Stimulated activated memory B cell treated with anti-CD40 and anti-IgM and Interleukin-4, amounts not matched to agents 10 μg/mL and 1 μg/mL and 100 μg/mL, for 72 hours (primary cell): ENCODE data around the gene ZNF74.

ENCODE experiments used
- ATAC-seq: fragments of 150-1000 bp; cut with Tn5 transposase; 2 replicates; pipeline ENCODE4 v1.10.0; 2021
- H3K27ac Mint-ChIP-seq: one replicate; pipeline ENCODE4 v1.8.0; 2022; ENCODE audit warnings: mild to moderate bottlenecking, mixed read lengths
- H3K27me3 Mint-ChIP-seq: one replicate; pipeline ENCODE4 v1.8.0; 2022; ENCODE audit warnings: mixed read lengths
- H3K36me3 Mint-ChIP-seq: one replicate; pipeline ENCODE4 v1.8.0; 2022; ENCODE audit warnings: mixed read lengths
- H3K4me1 Mint-ChIP-seq: one replicate; pipeline ENCODE4 v1.8.0; 2022; ENCODE audit warnings: mixed read lengths
- H3K4me3 Mint-ChIP-seq: one replicate; pipeline ENCODE4 v1.8.0; 2022; ENCODE audit warnings: mild to moderate bottlenecking, moderate library complexity, mixed read lengths
- H3K9me3 Mint-ChIP-seq: one replicate; pipeline ENCODE4 v1.8.0; 2022; ENCODE audit warnings: mixed read lengths

ZNF74 gene

GRCh38 chr22:20418211-20418788 lies 24.3 kb downstream of the ZNF74 start:
- H3K27ac Mint-ChIP-seq: no peak overlapping the region
- no peaks in the 10 kb centered on the region for H3K36me3 Mint-ChIP-seq
- peaks cover 2% of the 10 kb centered on the region for H3K27me3 Mint-ChIP-seq
- H3K4me3 Mint-ChIP-seq: peak overlapping the region; percentile 65
- peaks cover 6% of the 10 kb centered on the region for H3K4me1 Mint-ChIP-seq
- ATAC-seq: peak; percentile 83
- no peaks in the 10 kb centered on the region for H3K9me3 Mint-ChIP-seq

GRCh38 chr22:20419664-20419951 lies 25.7 kb downstream of the ZNF74 start:
- H3K27ac Mint-ChIP-seq: no peak overlapping the region
- H3K4me3 Mint-ChIP-seq: no peak overlapping the region
- peaks cover 6% of the 10 kb centered on the region for H3K4me1 Mint-ChIP-seq
- no peaks in the 10 kb centered on the region for H3K9me3 Mint-ChIP-seq
- no peak for ATAC-seq
- H3K36me3 Mint-ChIP-seq: no peaks in the 10 kb centered on the region
- peaks cover 15% of the 10 kb centered on the region for H3K27me3 Mint-ChIP-seq

- H3K4me1 Mint-ChIP-seq: peaks cover 12% of the 10 kb centered on the region
- peaks cover 22% of the 10 kb centered on the region for H3K27me3 Mint-ChIP-seq
- H3K36me3 Mint-ChIP-seq: no peaks in the 10 kb centered on the region
- H3K9me3 Mint-ChIP-seq: no peaks in the 10 kb centered on the region
- no peak overlapping the region for H3K27ac Mint-ChIP-seq
- ATAC-seq: no peak
- H3K4me3 Mint-ChIP-seq: no peak overlapping the region
Observed at GRCh38 chr22:20420157-20420842, 26.3 kb downstream of the ZNF74 start.

GRCh38 chr22:20421507-20421874 lies 27.5 kb downstream of the ZNF74 start:
- H3K36me3 Mint-ChIP-seq: no peaks in the 10 kb centered on the region
- H3K4me3 Mint-ChIP-seq: no peak overlapping the region
- peaks cover 26% of the 10 kb centered on the region for H3K27me3 Mint-ChIP-seq
- no peaks in the 10 kb centered on the region for H3K9me3 Mint-ChIP-seq
- no peak overlapping the region for H3K27ac Mint-ChIP-seq
- no peak for ATAC-seq
- peaks cover 12% of the 10 kb centered on the region for H3K4me1 Mint-ChIP-seq

GRCh38 chr22:20422271-20423007 lies 28.5 kb downstream of the ZNF74 start:
- H3K27me3 Mint-ChIP-seq: peaks cover 36% of the 10 kb centered on the region
- H3K4me3 Mint-ChIP-seq: no peak overlapping the region
- no peaks in the 10 kb centered on the region for H3K9me3 Mint-ChIP-seq
- no peaks in the 10 kb centered on the region for H3K36me3 Mint-ChIP-seq
- peaks cover 12% of the 10 kb centered on the region for H3K4me1 Mint-ChIP-seq
- no peak for ATAC-seq
- H3K27ac Mint-ChIP-seq: no peak overlapping the region

- Mint-ChIP-seq H3K4me1 (peaks cover 8% of the 10 kb centered on the region), H3K27ac (no peak overlapping the region), H3K4me3 (no peak overlapping the region), H3K9me3 (no peaks in the 10 kb centered on the region), H3K36me3 (no peaks in the 10 kb centered on the region), H3K27me3 (peaks cover 44% of the 10 kb centered on the region)
- no peak for ATAC-seq
Observed at GRCh38 chr22:20423008-20423905, 29.3 kb downstream of the ZNF74 start.

GRCh38 chr22:20423906-20424551 lies 30.1 kb downstream of the ZNF74 start:
- H3K27ac Mint-ChIP-seq: no peak overlapping the region

GRCh38 chr22:20424568-20424931 lies 30.6 kb downstream of the ZNF74 start:
- no peaks in the 10 kb centered on the region for H3K9me3 Mint-ChIP-seq
- H3K27me3 Mint-ChIP-seq: peaks cover 56% of the 10 kb centered on the region
- peaks cover 13% of the 10 kb centered on the region for H3K4me1 Mint-ChIP-seq
- H3K4me3 Mint-ChIP-seq: no peak overlapping the region
- no peak overlapping the region for H3K27ac Mint-ChIP-seq
- H3K36me3 Mint-ChIP-seq: no peaks in the 10 kb centered on the region
- no peak for ATAC-seq

More at GRCh38 chr22:20423906-20424551, 30.1 kb downstream of the ZNF74 start:
- ATAC-seq: no peak
- H3K4me3 Mint-ChIP-seq: no peak overlapping the region
- H3K4me1 Mint-ChIP-seq: peaks cover 10% of the 10 kb centered on the region
- H3K27me3 Mint-ChIP-seq: peaks cover 51% of the 10 kb centered on the region
- no peaks in the 10 kb centered on the region for H3K9me3 Mint-ChIP-seq
- no peaks in the 10 kb centered on the region for H3K36me3 Mint-ChIP-seq

- peaks cover 56% of the 10 kb centered on the region for H3K27me3 Mint-ChIP-seq
- H3K27ac Mint-ChIP-seq: no peak overlapping the region
- no peak for ATAC-seq
- H3K9me3 Mint-ChIP-seq: no peaks in the 10 kb centered on the region
- H3K36me3 Mint-ChIP-seq: no peaks in the 10 kb centered on the region
- peaks cover 13% of the 10 kb centered on the region for H3K4me1 Mint-ChIP-seq
- H3K4me3 Mint-ChIP-seq: peak overlapping the region; percentile 71
Observed at GRCh38 chr22:20424932-20425565, 31.1 kb downstream of the ZNF74 start.

- Mint-ChIP-seq H3K4me3 (no peak overlapping the region), H3K27me3 (peaks cover 56% of the 10 kb centered on the region), H3K9me3 (no peaks in the 10 kb centered on the region), H3K36me3 (no peaks in the 10 kb centered on the region), H3K4me1 (peaks cover 13% of the 10 kb centered on the region), H3K27ac (no peak overlapping the region)
- no peak for ATAC-seq
Observed at GRCh38 chr22:20425566-20426258, 31.8 kb downstream of the ZNF74 start.

- no peak overlapping the region for H3K4me3 Mint-ChIP-seq
- H3K9me3 Mint-ChIP-seq: no peaks in the 10 kb centered on the region
- ATAC-seq: no peak
- peaks cover 56% of the 10 kb centered on the region for H3K27me3 Mint-ChIP-seq
- H3K4me1 Mint-ChIP-seq: peaks cover 13% of the 10 kb centered on the region
- H3K27ac Mint-ChIP-seq: no peak overlapping the region
- H3K36me3 Mint-ChIP-seq: no peaks in the 10 kb centered on the region
Observed at GRCh38 chr22:20426259-20426615, 32.3 kb downstream of the ZNF74 start.

GRCh38 chr22:20427104-20427944 lies 33.4 kb downstream of the ZNF74 start:
- no peak for ATAC-seq
- H3K27ac Mint-ChIP-seq: no peak overlapping the region
- no peaks in the 10 kb centered on the region for H3K36me3 Mint-ChIP-seq
- H3K4me3 Mint-ChIP-seq: no peak overlapping the region
- H3K4me1 Mint-ChIP-seq: peaks cover 18% of the 10 kb centered on the region
- H3K27me3 Mint-ChIP-seq: peaks cover 64% of the 10 kb centered on the region
- no peaks in the 10 kb centered on the region for H3K9me3 Mint-ChIP-seq

GRCh38 chr22:20427945-20428417 lies 34.0 kb downstream of the ZNF74 start:
- peaks cover 71% of the 10 kb centered on the region for H3K27me3 Mint-ChIP-seq
- H3K4me1 Mint-ChIP-seq: peaks cover 19% of the 10 kb centered on the region
- H3K4me3 Mint-ChIP-seq: no peak overlapping the region

More at GRCh38 chr22:20427945-20428417, 34.0 kb downstream of the ZNF74 start:
- H3K36me3 Mint-ChIP-seq: no peaks in the 10 kb centered on the region
- no peaks in the 10 kb centered on the region for H3K9me3 Mint-ChIP-seq
- no peak overlapping the region for H3K27ac Mint-ChIP-seq
- no peak for ATAC-seq
